ENCODE data around the gene HOXD11. TPM values are rescaled to one million over a fixed set of nuclear protein-coding genes. Genes with fewer than 3 reads are reported as not detected.

Gene HOXD11
- total and polyA plus RNA-seq, 2 donors (not counting 3 experiments of a cell fraction or from before 2014, with no cell fraction given) = not detected

GRCh38 chr2:176125772-176126054 lies 18.6 kb downstream of the HOXD11 start:
- no TSS peak for BruUV-seq (replicated peaks)
- ChIA-PET CTCF (interaction anchor here (3.2 to 10.1 kb wide), 10 partner anchors 14 to 1037 kb away, joined by 23 to 458 read pairs (median 84); no protein-coding TSS in a partner anchor), POLR2A (interaction anchor here (0.5 kb wide), 1 partner anchor 513 kb away, joined by 8 read pairs; no protein-coding TSS in a partner anchor)
- Histone ChIP-seq H3K4me3 (replicated peaks in 1 of 3; ENCODE audit: insufficient read depth in 1 of 3, low read depth in 1 of 3, low read length in 3 of 3) (no peak overlapping the region), H3K27me3 (ENCODE audit: control insufficient read depth in 2 of 2, insufficient read depth in 2 of 2, low read length in 2 of 2) (peaks cover 14 to 20% of the 10 kb centered on the region in 2 experiments), H3K4me2 (ENCODE audit: insufficient read depth, low read length) (no peak overlapping the region), H4K20me1 (replicated peaks; ENCODE audit: control insufficient read depth, extremely low read depth, insufficient read depth, low read length) (no peaks in the 10 kb centered on the region), H3K9ac (replicated peaks; ENCODE audit: extremely low read depth, insufficient read depth, low read length) (no peak overlapping the region), H3K79me2 (ENCODE audit: control insufficient read depth, insufficient read depth, low read length) (peaks cover 4% of the 10 kb centered on the region), H3K4me1 (ENCODE audit: control insufficient read depth, extremely low read depth, insufficient read depth, low read length) (peaks cover 31% of the 10 kb centered on the region), H3K9me3 (replicated peaks; ENCODE audit: control insufficient read depth, insufficient read depth, low read length) (no peaks in the 10 kb centered on the region), H3K36me3 (ENCODE audit: control insufficient read depth in 2 of 2, extremely low read depth in 1 of 2, insufficient read depth in 2 of 2, low read length in 2 of 2) (no peaks in the 10 kb centered on the region), H3K27ac (ENCODE audit: insufficient read depth, low read depth, low read length) (no peak overlapping the region), H3K9me1 (replicated peaks; ENCODE audit: control insufficient read depth, extremely low read depth, insufficient read depth, low read length) (no peaks in the 10 kb centered on the region), H2AFZ (ENCODE audit: low read depth, low read length) (no peak overlapping the region)
- FAIRE-seq (no peak), DNase-seq (ENCODE audit: low read depth, low spot score) (no peak)
- dilution Hi-C loops (cut with MboI; ENCODE audit: extremely low pct_ligation_motif_present, low sequenced_read_pairs) (loop anchor here (25.0 kb wide), 1 partner anchor 512 kb away; no protein-coding TSS in a partner anchor), intact Hi-C loops (cut with micrococcal nuclease) (loop anchor here (5.0 kb wide), 2 partner anchors 932 to 1632 kb away; no protein-coding TSS in a partner anchor)
- TF ChIP-seq MYC (IDR thresholded peaks at IDR 0.05; ENCODE audit: low read depth, low read length) = no peak
- TF ChIP-seq EZH2 (IDR thresholded peaks at IDR 0.05; ENCODE audit: borderline replicate concordance, low read depth, low read length, severe bottlenecking) = no peak
- TF ChIP-seq JUN (IDR thresholded peaks at IDR 0.05; ENCODE audit: borderline replicate concordance, insufficient read depth, insufficient read length, low read depth) = no peak
- TF ChIP-seq CTCF (IDR thresholded peaks at IDR 0.05; ENCODE audit: extremely low read depth in 1 of 2, insufficient read depth in 1 of 2, low read depth in 1 of 2, low read length in 2 of 2) = no peak
- TF ChIP-seq FOS (IDR thresholded peaks at IDR 0.05; ENCODE audit: borderline replicate concordance, insufficient read depth, low read length) = no peak
- no peak for TF ChIP-seq GATA2 (IDR thresholded peaks at IDR 0.05; ENCODE audit: insufficient read depth, insufficient read length, low read depth, low read length)
- TF ChIP-seq POLR2AphosphoS5 (IDR thresholded peaks at IDR 0.05; ENCODE audit: insufficient read depth, low read depth, low read length) = no peak
- TF ChIP-seq POLR2A (IDR thresholded peaks at IDR 0.05; ENCODE audit: low read depth, low read length) = no peak
- TF ChIP-seq MAX (IDR thresholded peaks at IDR 0.05; ENCODE audit: insufficient read depth, insufficient read length) = no peak

Measured in endothelial cell of umbilical vein (primary cell).